Endothelial cell of umbilical vein (primary cell): Measurements from ENCODE around the gene SLC25A1. TPM values are rescaled to one million over a fixed set of nuclear protein-coding genes. Genes with fewer than 3 reads are reported as not detected.
A peak's percentile ranks its signal among the peaks of the same experiment; 100 is the strongest.

ENCODE experiments used
- BruUV-seq: library from RNA; stranded (reverse); fragments of 400-500 nt; replicated peaks from 2 replicates; lab custom pipeline; 2021; lab: Mats Ljungman, UMichigan
- CTCF ChIA-PET: fragments of 300-600, 350-600 bp; sonication (Branson Sonifier 250); formaldehyde crosslinking; loops from one replicate; lab custom pipeline; 2021; ENCODE audit warnings: antibody characterized with exemption, inconsistent platforms; lab: Charles Lee
- POLR2A ChIA-PET: fragments of 300-600, 350-600 bp; sonication (Branson Sonifier 250); formaldehyde crosslinking; loops from one replicate; lab custom pipeline; 2021; ENCODE audit warnings: antibody characterized with exemption, inconsistent platforms; lab: Charles Lee
- DNase-seq: peaks from one replicate; pipeline ENCODE4 v3.0.0-alpha.2; 2011; ENCODE audit warnings: low read depth, low spot score
- FAIRE-seq: peaks from 2 replicates; lab custom pipeline; 2011; peaks lifted over from hg19 to GRCh38; lab: Jason Lieb, UNC
- H2AFZ ChIP-seq: 2 replicates; pipeline ENCODE4 v1.6.0; 2012; ENCODE audit warnings: low read depth, low read length, control low read depth, inconsistent platforms
- H3K27ac ChIP-seq: 2 replicates; pipeline ENCODE4 v1.5.1; 2011; ENCODE audit warnings: low read depth, mild to moderate bottlenecking, control low read depth, low read length, moderate library complexity; ENCODE audit not compliant: insufficient read depth
- H3K27me3 ChIP-seq, 2 experiments: 2 replicates each; pipeline versions ENCODE4 v1.6.0 to v1.6.1; 2011; ENCODE audit warnings: low read length in 2 of 2, mixed read lengths in 1 of 2; ENCODE audit not compliant: control insufficient read depth in 2 of 2, insufficient read depth in 2 of 2
- H3K36me3 ChIP-seq, 2 experiments: 2 replicates in 1 of 2; 3 replicates in 1 of 2; pipeline ENCODE4 v1.5.1; 2011; ENCODE audit warnings: low read length in 2 of 2, mild to moderate bottlenecking in 1 of 2, moderate library complexity in 1 of 2; ENCODE audit not compliant: control insufficient read depth in 2 of 2, insufficient read depth in 2 of 2; ENCODE audit errors: extremely low read depth in 1 of 2
- H3K4me1 ChIP-seq: 3 replicates; pipeline ENCODE4 v1.5.1; 2011; ENCODE audit warnings: mild to moderate bottlenecking, low read length; ENCODE audit not compliant: control insufficient read depth, insufficient read depth; ENCODE audit errors: extremely low read depth
- H3K4me2 ChIP-seq: 2 replicates; pipeline ENCODE4 v1.6.1; 2011; ENCODE audit warnings: low read length, control low read depth, mixed read lengths; ENCODE audit not compliant: insufficient read depth
- H3K4me3 ChIP-seq, 3 experiments: fragments of 200-600 bp in 1 of 3; sonication (generic), shearing (Covaris generic) in 1 of 3; replicated peaks in 1 of 3; 2 replicates each; pipeline ENCODE4 v1.5.1; 2011 to 2016; ENCODE audit warnings: control low read depth in 3 of 3, low read length in 3 of 3, mild to moderate bottlenecking in 2 of 3, inconsistent platforms in 1 of 3, low read depth in 1 of 3, moderate library complexity in 1 of 3; ENCODE audit not compliant: insufficient read depth in 1 of 3
- H3K79me2 ChIP-seq: 2 replicates; pipeline ENCODE4 v1.6.0; 2012; ENCODE audit warnings: low read length, inconsistent platforms; ENCODE audit not compliant: control insufficient read depth, insufficient read depth
- H3K9ac ChIP-seq: replicated peaks from 2 replicates; pipeline ENCODE3; 2011; ENCODE audit warnings: low read length, control low read depth; ENCODE audit not compliant: insufficient read depth; ENCODE audit errors: extremely low read depth
- H3K9me1 ChIP-seq: replicated peaks from 3 replicates; pipeline ENCODE4 v1.6.0; 2011; ENCODE audit warnings: mild to moderate bottlenecking, low read length; ENCODE audit not compliant: control insufficient read depth, insufficient read depth; ENCODE audit errors: extremely low read depth
- H3K9me3 ChIP-seq: replicated peaks from 2 replicates; pipeline ENCODE4 v1.5.1; 2012; ENCODE audit warnings: low read length, inconsistent platforms; ENCODE audit not compliant: control insufficient read depth, insufficient read depth
- H4K20me1 ChIP-seq: replicated peaks from 2 replicates; pipeline ENCODE3; 2011; ENCODE audit warnings: mild to moderate bottlenecking, low read length; ENCODE audit not compliant: control insufficient read depth, insufficient read depth; ENCODE audit errors: extremely low read depth
- EZH2 ChIP-seq: IDR thresholded peaks from 2 replicates; pipeline ENCODE4 v1.6.1; 2012; ENCODE audit warnings: borderline replicate concordance, low read depth, mild to moderate bottlenecking, moderate library complexity, low read length, inconsistent platforms; ENCODE audit not compliant: severe bottlenecking
- MYC ChIP-seq: IDR thresholded peaks from one replicate; pipeline ENCODE4 v1.6.1; 2011; ENCODE audit warnings: mild to moderate bottlenecking, low read depth, low read length
- dilution Hi-C: fragments of 300-500 bp; cut with MboI; formaldehyde crosslinking; loops from one replicate; pipeline ENCODE4 v1.15.0; 2019; ENCODE audit warnings: low sequenced_read_pairs; ENCODE audit not compliant: extremely low pct_ligation_motif_present
- intact Hi-C: fragments of 100-400 bp; cut with micrococcal nuclease; formaldehyde crosslinking; loops from one replicate; pipeline ENCODE4 v1.10.0; 2022
- polyA plus RNA-seq, 4 experiments: library from polyadenylated mRNA; depleted of rRNA in 3 of 4; stranded (reverse) in 3 of 4; unstranded in 1 of 4; fragments of >200 nt; gene quantifications; 2 replicates each; pipeline versions ENCODE4 v1.2.1 to v1.2.3, GENCODE V29; 2011 to 2012; ENCODE audit warnings: missing spikeins in 1 of 4
- total RNA-seq: library from RNA; stranded (reverse); gene quantifications from 2 replicates; pipeline ENCODE4 v1.2.3, GENCODE V29; 2021
- TF ChIP-seq, protein P1 (sequence below), 2 donors: IDR thresholded peaks; 1 replicate in 1 of 2; 2 replicates in 1 of 2; pipeline ENCODE4 v1.5.1; 2011; ENCODE audit warnings: low read length in 2 of 2, mild to moderate bottlenecking in 2 of 2, moderate library complexity in 2 of 2, control low read depth in 1 of 2, inconsistent platforms in 1 of 2, low read depth in 1 of 2; ENCODE audit not compliant: insufficient read depth in 1 of 2; ENCODE audit errors: extremely low read depth in 1 of 2

SLC25A1 gene
- total and polyA plus RNA-seq, 2 donors (not counting 3 experiments of a cell fraction or from before 2014, with no cell fraction given): 80.0 to 94.5 TPM

DNA sequence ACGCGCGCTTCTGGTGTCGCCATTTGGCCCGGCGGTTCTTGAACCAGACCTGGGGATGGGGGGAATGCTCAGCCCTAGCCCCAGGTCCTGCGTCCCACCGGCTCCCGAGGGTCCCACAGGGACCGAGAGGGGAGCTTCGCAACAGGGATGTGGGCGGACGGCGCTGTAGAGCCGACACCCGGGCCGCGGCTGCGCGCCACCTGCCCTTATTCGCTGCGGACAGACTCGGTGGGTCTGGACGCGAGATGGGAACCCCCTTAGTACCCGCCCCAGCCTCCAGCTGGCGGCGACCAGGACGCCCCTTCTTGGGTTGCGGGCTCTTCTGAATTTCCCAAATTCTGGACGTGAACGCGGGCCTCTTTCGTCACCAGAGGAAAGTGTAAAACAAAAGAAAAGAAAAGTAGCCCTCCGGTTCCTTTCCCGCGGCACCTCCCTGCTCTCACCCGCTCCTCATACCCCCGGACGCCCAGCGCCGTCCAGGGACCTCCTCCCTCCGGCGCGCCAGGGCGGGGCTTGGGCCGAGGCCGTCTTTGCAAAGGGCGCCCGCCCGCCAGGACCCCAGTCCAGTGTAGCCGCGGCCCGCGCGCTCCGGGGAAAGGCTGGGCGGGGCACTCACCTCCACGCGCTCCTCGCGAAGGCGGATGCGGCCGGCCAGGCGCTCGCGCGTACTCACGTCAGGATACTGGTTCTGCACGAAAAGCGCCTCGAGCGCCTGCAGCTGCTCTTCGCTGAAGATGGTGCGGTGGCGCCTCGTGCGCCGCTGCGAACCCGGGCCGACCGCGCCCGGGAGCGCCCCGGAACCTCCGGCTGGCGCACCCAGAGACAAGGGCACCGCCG is 29.3 kb downstream of the SLC25A1 start:
- Histone ChIP-seq H3K9me1 (no peaks in the 10 kb centered on the region), H3K27ac (no peak overlapping the region), H3K4me3 (no peak overlapping the region), H3K36me3 (no peaks in the 10 kb centered on the region), H3K9me3 (no peaks in the 10 kb centered on the region), H3K4me1 (no peaks in the 10 kb centered on the region), H3K9ac (no peak overlapping the region), H3K4me2 (peak overlapping the region; percentile 13), H3K79me2 (peaks cover 1% of the 10 kb centered on the region), H2AFZ (no peak overlapping the region), H3K27me3 (peaks cover 43 to 51% of the 10 kb centered on the region in 2 experiments), H4K20me1 (no peaks in the 10 kb centered on the region)
- CTCF ChIA-PET: interaction anchor here (0.6 kb wide), 1 partner anchor 49 kb away, joined by 3 read pairs; no protein-coding TSS in a partner anchor
- TF ChIP-seq, protein P1, sequence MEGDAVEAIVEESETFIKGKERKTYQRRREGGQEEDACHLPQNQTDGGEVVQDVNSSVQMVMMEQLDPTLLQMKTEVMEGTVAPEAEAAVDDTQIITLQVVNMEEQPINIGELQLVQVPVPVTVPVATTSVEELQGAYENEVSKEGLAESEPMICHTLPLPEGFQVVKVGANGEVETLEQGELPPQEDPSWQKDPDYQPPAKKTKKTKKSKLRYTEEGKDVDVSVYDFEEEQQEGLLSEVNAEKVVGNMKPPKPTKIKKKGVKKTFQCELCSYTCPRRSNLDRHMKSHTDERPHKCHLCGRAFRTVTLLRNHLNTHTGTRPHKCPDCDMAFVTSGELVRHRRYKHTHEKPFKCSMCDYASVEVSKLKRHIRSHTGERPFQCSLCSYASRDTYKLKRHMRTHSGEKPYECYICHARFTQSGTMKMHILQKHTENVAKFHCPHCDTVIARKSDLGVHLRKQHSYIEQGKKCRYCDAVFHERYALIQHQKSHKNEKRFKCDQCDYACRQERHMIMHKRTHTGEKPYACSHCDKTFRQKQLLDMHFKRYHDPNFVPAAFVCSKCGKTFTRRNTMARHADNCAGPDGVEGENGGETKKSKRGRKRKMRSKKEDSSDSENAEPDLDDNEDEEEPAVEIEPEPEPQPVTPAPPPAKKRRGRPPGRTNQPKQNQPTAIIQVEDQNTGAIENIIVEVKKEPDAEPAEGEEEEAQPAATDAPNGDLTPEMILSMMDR (IDR thresholded peaks at IDR 0.05; ENCODE audit: extremely low read depth in 1 of 2, insufficient read depth in 1 of 2, low read depth in 1 of 2, low read length in 2 of 2): no peak
- TF ChIP-seq EZH2 (peak; percentile 91), MYC (no peak)
- DNase-seq: no peak
- intact Hi-C loops (no loop called here), dilution Hi-C loops (no loop called here)
- FAIRE-seq: no peak
- BruUV-seq: no TSS peak
- POLR2A ChIA-PET: no interaction called here
